Fibroblast of mammary gland (primary cell): ENCODE measurements around the gene CCDC92B.
"Not testable (repeated sequence)": the region's sequence is repeated elsewhere in the genome, so short reads cannot be mapped to it uniquely, and the experiment has no call there.

Experiments
- DNase-seq: peaks from one replicate; pipeline ENCODE4 v3.0.0-alpha.2; 2010; ENCODE audit warnings: low read depth
- H3K4me3 ChIP-seq: 2 replicates; pipeline ENCODE4 v1.5.1; 2011; ENCODE audit warnings: low read depth, mild to moderate bottlenecking, low read length, moderate library complexity; ENCODE audit not compliant: control insufficient read depth
- TF ChIP-seq, protein P1 (sequence below): conservative IDR thresholded peaks from 2 replicates; pipeline ENCODE4 v1.5.1; 2011; ENCODE audit warnings: low read depth, low read length, inconsistent platforms; ENCODE audit not compliant: control insufficient read depth, insufficient read depth

CCDC92B gene

DNA sequence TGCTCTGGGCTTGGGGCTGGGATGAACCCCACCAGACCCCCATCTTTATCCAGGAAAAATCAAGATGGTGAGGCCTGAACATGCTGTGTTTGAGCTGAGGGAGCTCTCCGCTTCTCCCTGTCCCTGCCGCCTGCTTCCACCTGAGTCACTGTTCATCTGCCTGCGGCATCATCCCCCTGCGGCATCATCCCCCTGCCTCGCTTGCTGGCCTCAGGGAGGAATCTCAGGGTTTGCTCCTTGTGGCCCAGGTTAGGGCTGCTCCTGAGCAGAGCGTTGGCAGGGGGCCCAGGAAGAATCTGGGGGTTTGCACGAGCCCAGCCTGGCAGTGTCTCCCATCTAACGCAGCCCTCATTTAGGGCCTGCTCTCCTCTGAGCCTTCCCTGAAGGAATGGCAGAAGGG, 35.4 kb upstream of the CCDC92B start:
- TF ChIP-seq, protein P1, sequence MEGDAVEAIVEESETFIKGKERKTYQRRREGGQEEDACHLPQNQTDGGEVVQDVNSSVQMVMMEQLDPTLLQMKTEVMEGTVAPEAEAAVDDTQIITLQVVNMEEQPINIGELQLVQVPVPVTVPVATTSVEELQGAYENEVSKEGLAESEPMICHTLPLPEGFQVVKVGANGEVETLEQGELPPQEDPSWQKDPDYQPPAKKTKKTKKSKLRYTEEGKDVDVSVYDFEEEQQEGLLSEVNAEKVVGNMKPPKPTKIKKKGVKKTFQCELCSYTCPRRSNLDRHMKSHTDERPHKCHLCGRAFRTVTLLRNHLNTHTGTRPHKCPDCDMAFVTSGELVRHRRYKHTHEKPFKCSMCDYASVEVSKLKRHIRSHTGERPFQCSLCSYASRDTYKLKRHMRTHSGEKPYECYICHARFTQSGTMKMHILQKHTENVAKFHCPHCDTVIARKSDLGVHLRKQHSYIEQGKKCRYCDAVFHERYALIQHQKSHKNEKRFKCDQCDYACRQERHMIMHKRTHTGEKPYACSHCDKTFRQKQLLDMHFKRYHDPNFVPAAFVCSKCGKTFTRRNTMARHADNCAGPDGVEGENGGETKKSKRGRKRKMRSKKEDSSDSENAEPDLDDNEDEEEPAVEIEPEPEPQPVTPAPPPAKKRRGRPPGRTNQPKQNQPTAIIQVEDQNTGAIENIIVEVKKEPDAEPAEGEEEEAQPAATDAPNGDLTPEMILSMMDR: no peak
- no peak overlapping the region for H3K4me3 ChIP-seq
- no peak for DNase-seq

DNA sequence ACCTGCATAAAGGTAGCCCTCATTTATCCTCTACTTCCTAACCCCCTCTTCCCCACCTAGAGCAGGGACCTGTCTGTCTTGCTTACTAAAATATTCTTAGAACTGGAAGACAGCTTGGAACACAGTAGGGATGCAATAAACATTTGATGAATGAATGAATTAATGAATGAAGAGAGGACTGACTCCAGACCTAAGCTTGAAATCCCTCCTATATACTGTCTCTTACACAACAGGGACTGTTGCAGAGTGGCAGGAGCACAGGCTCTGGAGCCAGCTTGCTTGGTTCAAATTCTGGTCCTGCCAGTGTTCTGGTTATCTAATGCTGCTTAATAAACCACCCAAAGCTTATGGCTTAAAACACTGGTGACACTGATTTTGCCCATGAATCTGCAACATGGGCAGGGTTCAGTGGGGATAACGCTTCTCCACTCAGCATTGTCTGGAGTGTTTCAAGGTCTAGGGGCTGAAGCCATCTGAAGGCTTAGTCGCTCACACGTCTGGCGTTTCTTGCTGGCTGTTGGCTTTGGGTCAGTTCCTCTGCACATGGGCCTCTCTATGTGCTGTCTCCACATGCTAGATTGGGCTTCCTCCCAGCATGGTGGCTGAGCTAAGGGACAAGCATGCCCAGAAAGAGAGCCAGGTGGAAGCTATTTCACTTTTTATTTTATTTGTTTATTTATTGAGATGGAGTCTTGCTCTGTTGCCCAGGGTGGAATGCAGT, 34.0 kb upstream of the CCDC92B start:
- DNase-seq: no peak
- TF ChIP-seq, protein P1: no peak
- no peak overlapping the region for H3K4me3 ChIP-seq

DNA sequence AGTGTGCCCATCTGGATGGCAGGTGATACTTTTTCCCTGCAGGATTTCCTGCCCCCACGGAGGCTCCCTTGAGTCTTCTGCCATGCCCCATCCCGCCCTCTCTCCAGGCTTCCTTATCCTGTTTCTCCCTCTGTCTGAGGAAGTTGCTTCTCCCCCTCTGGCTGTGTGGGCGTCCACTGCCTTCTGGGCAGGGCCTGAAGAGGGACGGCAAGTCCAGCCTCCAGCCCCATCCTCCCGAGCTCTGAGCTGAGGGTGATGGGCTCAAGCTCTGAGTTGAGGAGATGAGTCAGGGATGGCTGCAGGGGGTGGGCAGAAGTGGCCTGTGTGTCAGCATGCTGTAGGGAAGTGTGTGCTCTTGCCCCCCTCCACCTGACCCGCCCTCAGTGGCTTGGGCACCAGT, 32.6 kb upstream of the CCDC92B start:
- no peak overlapping the region for H3K4me3 ChIP-seq
- TF ChIP-seq, protein P1: no peak
- peak; percentile 53 for DNase-seq

DNA sequence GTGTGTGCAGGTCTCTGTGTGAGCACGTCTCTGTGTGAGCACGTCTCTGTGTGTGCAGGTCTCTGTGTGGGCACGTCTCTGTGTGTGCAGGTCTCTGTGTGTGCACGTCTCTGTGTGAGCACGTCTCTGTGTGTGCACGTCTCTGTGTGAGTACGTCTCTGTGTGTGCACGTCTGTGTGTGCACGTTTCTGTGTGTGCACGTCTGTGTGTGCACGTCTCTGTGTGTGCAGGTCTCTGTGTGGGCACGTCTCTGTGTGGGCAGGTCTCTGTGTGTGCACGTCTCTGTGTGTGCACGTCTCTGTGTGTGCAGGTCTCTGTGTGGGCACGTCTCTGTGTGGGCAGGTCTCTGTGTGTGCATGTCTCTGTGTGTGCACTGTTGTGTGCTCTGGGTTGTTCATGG, 32.1 kb upstream of the CCDC92B start:
- not testable (repeated sequence) for H3K4me3 ChIP-seq, DNase-seq

DNA sequence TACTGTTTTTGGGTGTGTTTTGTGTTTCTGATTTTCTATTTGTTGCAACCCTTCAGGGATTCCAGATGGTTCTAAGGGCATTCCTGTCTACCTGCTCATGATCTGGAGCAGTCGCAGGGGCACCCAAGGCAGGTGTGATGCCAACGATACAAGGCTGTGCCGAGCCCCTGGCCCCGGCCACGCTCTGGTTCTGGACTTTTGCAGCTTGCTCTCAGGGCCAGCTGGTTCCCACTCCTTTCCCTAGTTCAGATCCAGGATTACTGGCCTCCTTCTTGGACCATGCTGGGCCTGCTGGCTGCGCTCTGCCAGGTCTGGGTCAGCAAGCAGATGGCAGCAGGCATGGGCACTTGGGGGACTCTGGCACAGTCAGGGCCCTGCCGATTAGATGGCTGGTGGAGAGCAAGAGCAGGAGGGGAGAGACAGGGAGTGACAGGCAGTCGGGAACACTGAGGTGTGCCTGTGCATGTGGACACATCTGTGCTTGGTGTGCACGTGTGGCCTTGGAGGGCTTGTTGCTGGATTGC, 31.5 kb upstream of the CCDC92B start:
- no peak overlapping the region for H3K4me3 ChIP-seq
- DNase-seq: no peak
- TF ChIP-seq, protein P1: no peak

DNA sequence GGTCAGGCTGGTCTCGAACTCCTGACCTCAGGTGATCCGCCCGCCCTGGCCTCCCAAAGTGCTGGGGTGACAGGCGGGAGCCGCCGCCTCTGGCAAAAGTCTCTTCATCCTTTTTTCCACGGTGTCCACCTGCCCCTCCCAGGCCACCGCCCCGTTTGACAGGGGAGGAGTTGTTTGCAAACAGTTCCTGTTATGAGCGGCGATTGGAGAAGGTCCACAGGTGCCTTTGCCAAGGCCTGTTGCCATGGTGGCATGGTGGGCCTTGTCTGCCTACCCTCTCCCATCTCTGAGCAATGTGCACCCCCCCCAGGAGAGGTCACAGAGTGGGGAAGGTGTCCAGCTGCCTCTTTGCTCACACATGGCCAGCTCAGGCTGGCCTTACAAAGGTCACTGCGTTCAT, 30.8 kb upstream of the CCDC92B start:
- no peak for DNase-seq
- TF ChIP-seq, protein P1: no peak
- H3K4me3 ChIP-seq: no peak overlapping the region

DNA sequence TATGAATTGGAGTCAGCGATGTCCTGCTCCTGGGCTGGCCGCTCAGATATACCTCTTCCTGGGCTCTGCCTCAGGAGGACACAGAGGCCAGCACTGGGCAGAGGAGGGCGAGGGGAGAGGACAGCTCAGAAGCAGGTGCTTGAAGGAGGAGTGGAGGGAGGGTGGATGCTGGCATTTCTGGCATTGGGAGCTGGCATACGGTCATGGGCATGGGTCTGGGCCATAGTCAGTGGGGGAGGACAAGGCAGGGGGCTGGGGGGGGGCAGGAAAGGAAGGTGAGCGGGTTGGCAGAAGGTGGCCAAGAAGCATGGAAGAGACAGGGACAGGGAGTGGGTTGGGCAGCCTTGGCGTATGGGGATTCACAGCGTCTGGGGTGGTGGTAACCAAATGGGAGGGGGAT, 30.1 kb upstream of the CCDC92B start:
- TF ChIP-seq, protein P1: no peak
- no peak for DNase-seq
- no peak overlapping the region for H3K4me3 ChIP-seq
